ENCODE results near the gene SLC16A13.

Gene SLC16A13

DNA sequence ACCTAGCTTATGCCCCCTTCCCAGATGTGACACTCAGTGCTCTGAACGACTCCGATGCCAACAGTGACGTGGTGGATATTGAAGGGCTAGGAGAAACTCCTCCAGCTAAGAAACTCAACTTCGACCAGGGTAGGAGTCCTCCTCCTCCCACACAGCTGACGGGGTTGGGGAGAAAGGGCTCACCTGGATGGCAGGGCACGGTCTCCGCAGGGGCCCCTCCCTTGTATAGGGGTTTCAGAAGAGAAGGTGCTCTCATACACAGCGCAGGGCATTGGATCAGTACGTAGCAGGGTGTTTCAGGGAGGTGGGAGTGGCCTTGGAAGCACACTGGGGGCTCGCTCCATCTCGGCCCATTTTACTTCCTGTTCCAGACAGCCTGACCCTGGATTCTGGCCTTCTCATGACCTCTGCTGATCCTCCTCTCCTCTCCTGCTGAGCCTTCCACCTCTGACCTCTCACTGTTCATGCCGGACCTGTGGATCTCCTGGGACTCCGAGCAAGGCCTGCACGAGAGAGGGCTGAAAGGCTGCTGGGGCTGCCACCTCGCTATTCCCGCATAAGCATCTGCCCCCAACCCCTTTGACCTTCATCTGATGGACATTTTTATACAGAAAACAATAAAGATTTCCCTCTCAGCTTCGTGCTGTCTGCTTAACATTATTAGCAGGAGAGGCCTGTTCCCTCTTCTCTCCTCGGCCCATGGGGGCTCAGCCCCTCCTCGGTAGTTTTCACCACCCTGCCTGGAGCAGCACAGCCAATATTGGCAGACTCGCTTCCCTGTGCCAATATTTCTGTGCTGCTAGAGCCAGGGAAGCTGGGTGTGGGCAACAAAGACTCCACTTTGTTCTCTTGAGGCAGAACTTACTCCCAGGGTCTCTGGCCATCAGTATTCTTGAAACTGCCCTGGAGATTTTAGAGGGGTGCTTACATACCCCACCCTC is 18.7 kb upstream of the SLC16A13 start:
- TF ChIP-seq, protein P1, sequence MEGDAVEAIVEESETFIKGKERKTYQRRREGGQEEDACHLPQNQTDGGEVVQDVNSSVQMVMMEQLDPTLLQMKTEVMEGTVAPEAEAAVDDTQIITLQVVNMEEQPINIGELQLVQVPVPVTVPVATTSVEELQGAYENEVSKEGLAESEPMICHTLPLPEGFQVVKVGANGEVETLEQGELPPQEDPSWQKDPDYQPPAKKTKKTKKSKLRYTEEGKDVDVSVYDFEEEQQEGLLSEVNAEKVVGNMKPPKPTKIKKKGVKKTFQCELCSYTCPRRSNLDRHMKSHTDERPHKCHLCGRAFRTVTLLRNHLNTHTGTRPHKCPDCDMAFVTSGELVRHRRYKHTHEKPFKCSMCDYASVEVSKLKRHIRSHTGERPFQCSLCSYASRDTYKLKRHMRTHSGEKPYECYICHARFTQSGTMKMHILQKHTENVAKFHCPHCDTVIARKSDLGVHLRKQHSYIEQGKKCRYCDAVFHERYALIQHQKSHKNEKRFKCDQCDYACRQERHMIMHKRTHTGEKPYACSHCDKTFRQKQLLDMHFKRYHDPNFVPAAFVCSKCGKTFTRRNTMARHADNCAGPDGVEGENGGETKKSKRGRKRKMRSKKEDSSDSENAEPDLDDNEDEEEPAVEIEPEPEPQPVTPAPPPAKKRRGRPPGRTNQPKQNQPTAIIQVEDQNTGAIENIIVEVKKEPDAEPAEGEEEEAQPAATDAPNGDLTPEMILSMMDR (IDR thresholded peaks at IDR 0.05), result no peak

DNA sequence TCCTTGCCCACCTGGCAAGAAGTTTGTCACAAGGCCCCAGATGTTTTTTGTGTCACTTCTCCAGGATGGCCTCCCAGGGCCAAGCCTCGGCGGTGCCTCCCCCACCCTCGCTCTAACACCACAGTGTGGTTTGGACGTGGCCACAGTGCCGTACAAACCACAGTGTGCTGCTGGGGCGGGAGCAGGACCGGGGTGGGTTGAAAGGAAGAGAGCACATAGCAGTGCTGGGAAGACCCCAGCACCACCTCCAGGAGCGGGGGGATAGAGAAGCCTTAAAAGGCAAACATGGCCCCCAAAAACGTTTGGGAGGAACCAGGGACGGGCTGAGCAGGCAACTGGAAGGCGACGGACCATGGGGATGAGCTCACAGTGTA is 18.0 kb upstream of the SLC16A13 start:
- TF ChIP-seq, protein P1 (IDR thresholded peaks at IDR 0.05), result no peak

DNA sequence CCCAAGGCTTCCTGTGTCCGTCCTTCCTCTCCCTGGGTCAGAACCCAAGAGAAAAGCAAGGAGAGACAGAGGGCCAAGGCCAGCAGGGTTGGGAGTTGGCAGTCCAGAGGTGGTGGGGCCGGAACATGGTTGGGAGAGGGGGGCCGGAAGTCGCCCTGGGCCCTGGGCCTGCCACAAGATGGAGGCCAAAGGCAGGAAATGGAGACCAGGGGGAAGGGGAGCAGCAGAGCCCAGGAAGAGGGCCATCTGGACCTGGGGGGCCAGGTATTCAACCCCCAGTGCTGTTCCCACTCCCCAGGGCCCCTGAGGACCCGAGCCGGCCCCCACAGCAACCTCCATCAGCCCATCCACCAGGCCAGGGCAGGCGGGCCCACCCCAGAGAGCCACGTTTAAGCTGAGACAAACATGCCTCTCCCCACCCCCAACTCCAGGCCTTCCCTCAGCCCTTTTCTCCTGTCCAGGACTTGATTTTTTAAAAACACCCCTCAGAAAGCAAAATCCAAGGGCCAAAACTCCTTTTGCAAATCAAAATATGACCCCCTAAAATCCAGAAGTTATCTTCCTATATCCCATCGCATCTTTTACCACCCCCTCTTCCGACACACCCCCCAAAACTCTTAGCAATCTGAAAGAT is 17.4 kb upstream of the SLC16A13 start:
- TF ChIP-seq, protein P1 (IDR thresholded peaks at IDR 0.05), result no peak

DNA sequence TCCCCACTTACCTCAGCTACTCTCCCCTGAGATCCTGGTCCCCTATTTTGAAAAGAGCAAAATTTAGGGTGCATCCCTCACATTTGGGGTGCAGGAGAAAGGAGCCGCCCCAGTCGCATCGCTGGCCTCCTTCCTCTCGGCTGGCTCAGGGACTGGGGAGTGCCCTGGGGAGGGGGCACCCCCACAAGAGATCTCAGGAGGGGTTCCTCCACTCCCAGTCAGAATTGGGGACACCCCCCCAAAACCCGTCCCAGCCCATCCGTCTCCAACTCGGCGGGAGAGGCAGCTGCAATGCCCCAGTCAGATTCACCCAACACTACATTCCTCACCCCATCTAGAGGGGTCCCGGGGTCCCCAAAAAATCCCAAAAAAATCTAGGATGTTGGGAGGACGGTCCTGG is 16.4 kb upstream of the SLC16A13 start:
- TF ChIP-seq, protein P1 (IDR thresholded peaks at IDR 0.05), result no peak

DNA sequence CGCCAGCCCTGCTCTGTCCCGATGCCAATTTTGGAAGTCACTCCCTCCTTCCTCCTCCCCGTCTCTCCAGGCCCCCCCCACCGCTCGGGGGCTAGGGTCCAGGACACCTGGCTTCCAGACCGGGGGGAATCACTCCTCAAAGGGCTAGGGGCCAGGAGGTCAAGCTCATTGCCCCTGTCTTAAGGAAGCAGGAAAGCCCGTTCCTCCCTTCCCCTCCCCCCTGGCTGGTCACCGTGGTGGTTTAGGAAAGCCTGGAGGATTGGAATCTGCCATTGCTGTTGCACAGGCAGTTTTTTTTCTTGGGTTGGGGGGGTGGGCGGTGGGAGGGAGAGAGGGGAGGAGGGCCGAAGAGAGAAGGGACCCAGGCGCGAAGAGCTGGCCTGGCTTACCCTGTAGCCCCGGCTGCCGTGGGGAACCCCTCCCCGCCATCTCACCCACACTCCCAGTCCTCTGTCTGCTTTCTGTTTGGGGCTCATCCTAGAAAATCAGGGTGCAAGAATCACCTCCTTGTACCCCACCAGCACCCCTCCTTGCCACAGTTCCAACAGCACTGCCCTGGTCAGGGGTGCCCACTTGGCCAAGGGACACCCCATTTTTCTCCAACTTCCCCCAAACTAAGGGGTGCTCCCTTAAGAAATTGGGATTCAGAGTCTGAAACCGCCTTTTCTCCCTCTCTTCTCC is 15.8 kb upstream of the SLC16A13 start:
- TF ChIP-seq, protein P1 (IDR thresholded peaks at IDR 0.05), result no peak

DNA sequence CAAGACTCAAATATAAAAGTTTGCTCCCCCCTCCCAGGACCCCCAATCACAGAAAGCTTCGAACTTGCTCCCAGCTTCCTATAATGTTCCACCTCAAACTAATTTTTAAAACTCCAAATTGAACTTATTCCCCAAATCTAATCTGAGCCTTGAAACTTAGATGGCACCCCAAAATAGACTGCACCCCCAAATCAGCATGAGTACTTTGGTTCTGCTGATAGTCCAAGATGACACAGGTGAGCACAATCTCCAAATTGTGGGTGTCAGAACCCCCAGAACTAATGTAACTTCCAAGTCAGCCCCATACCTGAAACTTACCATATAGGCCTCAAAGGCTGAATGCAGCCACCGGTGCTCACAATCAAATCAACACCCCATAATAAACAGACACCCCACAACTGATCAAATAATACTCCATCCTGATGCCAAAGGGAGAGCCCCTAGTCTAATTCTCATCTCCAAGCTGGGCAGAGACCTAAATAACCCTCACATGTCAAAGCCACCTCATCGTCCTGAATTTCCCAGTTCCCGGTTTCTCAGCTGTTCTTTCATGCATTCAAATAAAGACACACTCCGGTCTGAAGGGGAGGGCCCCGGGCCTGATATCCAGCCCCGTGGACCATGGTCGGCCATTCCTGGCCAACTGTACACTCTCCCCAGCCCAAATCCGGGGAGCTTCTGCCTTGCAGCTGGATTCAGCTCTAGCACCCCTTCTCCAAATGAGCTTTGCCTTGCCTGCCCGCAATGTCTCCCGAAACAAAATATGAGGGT is 14.7 kb upstream of the SLC16A13 start:
- TF ChIP-seq, protein P1 (IDR thresholded peaks at IDR 0.05), result no peak

Data from LNCAP (cell line).